ENCODE results near the gene GPX3.
A peak's percentile ranks its signal among the peaks of the same experiment; 100 is the strongest.

GPX3 gene

DNA sequence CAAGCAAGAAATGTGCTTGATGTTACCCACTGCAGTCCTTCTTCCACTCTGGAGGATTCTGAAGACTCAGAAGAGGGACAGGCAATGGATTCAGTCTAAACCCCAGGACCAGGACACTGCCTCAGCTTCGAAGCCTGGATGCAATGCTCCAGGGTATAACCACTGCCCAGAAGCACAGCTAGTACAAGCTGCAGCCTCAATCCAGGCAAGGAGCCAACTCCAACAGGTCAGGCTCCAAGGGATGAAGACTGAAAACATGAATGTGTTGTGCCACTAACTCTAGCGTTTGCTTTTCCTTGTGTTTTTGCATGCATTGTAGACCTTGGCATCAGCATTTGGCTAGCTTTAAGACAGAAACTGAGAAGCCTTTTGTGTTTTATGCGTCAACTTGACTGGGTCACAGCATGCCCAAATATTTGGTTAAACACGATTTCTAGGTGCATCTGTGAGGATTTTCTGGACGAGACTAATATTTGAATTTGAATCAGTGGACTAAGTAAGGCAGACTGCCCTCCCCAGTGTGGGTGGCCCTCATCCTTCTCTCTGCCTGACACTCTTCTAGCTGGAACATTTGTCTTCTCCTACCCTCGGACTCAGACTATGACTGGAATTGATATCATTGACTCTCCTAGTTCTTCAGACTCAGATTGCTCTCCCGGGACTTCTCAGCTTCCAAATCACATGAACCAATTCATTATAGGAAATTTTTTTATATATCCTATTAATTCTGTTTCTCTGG, 20.5 kb upstream of the GPX3 start:
- TF ChIP-seq, protein P1, sequence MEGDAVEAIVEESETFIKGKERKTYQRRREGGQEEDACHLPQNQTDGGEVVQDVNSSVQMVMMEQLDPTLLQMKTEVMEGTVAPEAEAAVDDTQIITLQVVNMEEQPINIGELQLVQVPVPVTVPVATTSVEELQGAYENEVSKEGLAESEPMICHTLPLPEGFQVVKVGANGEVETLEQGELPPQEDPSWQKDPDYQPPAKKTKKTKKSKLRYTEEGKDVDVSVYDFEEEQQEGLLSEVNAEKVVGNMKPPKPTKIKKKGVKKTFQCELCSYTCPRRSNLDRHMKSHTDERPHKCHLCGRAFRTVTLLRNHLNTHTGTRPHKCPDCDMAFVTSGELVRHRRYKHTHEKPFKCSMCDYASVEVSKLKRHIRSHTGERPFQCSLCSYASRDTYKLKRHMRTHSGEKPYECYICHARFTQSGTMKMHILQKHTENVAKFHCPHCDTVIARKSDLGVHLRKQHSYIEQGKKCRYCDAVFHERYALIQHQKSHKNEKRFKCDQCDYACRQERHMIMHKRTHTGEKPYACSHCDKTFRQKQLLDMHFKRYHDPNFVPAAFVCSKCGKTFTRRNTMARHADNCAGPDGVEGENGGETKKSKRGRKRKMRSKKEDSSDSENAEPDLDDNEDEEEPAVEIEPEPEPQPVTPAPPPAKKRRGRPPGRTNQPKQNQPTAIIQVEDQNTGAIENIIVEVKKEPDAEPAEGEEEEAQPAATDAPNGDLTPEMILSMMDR (conservative IDR thresholded peaks at IDR 0.05; ENCODE audit: low read length): no peak
- no peak for DNase-seq (ENCODE audit: low read depth)

DNA sequence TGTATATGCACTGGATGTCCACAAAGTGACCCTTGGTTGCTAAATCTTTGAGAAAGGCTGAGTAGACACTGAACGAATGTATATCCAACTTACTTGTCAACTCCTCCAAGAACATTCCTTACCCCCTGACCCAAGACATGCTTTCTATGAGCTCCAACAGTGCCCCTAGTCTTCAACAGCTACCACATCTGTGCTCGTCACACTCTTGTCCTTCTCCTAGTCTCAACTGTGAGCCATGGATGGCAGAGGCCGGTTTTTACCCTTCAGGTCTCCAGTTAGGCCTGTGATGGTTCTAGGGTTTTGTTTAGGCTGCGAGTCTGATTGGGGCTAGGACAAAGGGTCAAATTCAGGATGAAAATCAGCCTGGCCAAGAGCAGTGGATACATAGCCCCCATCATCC, 19.0 kb upstream of the GPX3 start:
- DNase-seq (ENCODE audit: low read depth): no peak
- no peak overlapping the region for H3K4me3 ChIP-seq (ENCODE audit: low read length)
- TF ChIP-seq, protein P1 (conservative IDR thresholded peaks at IDR 0.05; ENCODE audit: low read length): no peak

More for the DNA sequence above, 20.5 kb upstream of the GPX3 start:
- H3K4me3 ChIP-seq (ENCODE audit: low read length): no peak overlapping the region

DNA sequence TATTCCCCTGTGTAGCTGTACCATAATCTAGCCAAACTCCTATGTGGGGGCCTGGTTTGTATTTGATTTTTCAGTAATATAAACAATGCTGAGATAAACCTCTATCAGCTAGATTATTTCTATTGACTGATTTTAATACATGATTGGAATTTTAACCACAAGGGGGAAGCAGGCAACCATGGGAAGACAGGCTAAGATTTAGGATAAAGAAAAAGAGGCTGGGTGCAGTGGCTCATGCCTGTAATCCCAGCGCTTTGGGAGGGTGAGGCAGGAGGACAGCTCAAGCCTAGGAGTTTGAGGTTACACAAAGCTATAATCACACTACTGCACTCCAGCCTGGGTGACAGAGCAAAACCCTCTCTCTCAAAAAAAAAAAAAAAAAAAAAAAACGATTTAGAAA, 18.1 kb upstream of the GPX3 start:
- TF ChIP-seq, protein P1 (conservative IDR thresholded peaks at IDR 0.05; ENCODE audit: low read length): peak; percentile 54
- no peak overlapping the region for H3K4me3 ChIP-seq (ENCODE audit: low read length)
- peak; percentile 52 for DNase-seq (ENCODE audit: low read depth)

DNA sequence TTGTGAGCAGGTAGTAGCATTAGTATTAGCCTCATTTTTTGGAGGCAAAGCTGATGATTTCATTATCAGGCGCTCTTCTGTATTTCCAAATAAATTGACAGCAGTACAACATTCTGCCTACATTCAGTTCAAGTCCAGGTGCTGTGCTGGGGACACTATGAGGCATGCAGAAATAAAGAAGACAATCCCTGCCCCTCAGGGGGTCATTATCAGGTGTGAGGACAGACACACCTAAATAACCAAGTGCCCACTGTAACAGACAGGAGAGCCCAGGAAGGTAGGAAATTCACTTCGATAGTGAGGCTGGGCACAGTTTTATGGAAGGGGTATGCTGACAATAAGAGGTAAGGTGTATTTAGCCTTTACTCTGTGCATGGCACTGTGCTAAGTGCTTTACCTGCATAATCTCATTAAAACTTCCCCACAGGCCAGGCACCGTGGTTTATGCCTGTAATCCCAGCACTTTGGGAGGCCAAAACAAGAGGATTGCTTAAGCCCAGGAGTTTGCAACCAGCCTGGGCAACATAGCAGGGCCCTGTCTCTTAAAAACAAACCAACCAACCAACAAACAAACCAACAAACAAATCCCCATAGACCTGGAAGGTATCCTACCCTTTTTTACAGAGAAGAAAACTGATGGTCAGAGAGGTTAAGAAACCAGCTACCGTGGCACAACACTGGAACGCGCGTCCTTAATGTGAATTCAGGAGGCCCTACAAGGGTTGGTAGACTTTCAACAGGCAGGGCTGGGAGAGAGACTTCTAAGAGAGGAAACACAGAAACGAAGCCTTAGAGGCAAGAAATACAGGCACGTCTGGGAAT, 17.5 kb upstream of the GPX3 start:
- TF ChIP-seq, protein P1 (conservative IDR thresholded peaks at IDR 0.05; ENCODE audit: low read length): no peak
- DNase-seq (ENCODE audit: low read depth): no peak

DNA sequence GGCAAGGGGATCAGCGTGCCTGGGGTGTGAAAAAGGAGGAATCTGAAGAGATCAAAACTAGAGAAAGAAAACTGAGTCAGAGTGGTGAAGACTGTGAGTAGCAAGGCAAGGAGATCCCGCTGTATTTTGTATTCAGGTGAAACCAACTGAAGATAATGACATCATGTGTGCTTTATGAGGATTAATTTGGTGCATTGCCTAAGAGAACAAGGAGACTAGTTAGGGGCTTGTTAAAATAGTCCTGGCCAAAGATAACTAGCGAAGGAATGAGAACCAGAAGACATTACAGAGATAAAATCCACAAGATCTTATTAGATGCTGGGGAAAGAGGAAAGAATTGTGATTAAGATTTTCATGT, 16.9 kb upstream of the GPX3 start:
- TF ChIP-seq, protein P1 (conservative IDR thresholded peaks at IDR 0.05; ENCODE audit: low read length): no peak
- H3K4me3 ChIP-seq (ENCODE audit: low read length): no peak overlapping the region
- DNase-seq (ENCODE audit: low read depth): no peak

More for the DNA sequence above, 17.5 kb upstream of the GPX3 start:
- H3K4me3 ChIP-seq (ENCODE audit: low read length): no peak overlapping the region

DNA sequence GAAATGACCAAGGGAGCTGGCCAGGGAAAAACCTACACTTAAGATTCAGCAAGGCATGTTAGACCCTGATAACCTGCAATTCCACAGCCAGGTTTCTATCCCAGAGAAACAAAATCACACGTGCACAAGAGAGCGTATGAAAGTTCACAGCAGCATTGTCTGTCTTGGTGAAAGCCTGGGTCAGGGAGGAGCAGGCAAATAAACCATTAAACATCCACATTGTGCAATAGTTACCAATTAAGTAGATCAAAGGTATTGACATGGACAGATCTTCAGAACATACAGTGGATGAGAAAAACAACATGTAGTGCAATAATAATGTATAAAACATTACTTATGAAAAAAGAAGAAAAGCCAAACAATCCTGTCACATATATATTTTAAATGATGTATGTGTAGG, 15.9 kb upstream of the GPX3 start:
- DNase-seq (ENCODE audit: low read depth): no peak
- no peak overlapping the region for H3K4me3 ChIP-seq (ENCODE audit: low read length)
- TF ChIP-seq, protein P1 (conservative IDR thresholded peaks at IDR 0.05; ENCODE audit: low read length): no peak

Measured in AG10803 (cell line).